OCI-LY7 (cell line): ENCODE results near the gene SV2C. TPM values are rescaled to one million over a fixed set of nuclear protein-coding genes. Genes with fewer than 3 reads are reported as not detected.

Experiments used
- BruUV-seq: library from RNA; stranded (reverse); fragments of 400-500 nt; replicated peaks from 2 replicates; lab custom pipeline; 2021; lab: Mats Ljungman, UMichigan
- CTCF ChIA-PET: fragments of 300-600 bp; sonication (Branson Sonifier 250); formaldehyde crosslinking; loops from one replicate; lab custom pipeline; 2022; ENCODE audit warnings: antibody characterized with exemption; ENCODE audit not compliant: unreplicated experiment; lab: Charles Lee
- POLR2A ChIA-PET: fragments of 300-600 bp; sonication (Branson Sonifier 250); formaldehyde crosslinking; loops from one replicate; lab custom pipeline; 2022; ENCODE audit warnings: antibody characterized with exemption; lab: Charles Lee
- DNase-seq: peaks from one replicate; pipeline ENCODE4 v3.0.0-alpha.2; 2015; ENCODE audit warnings: low spot score
- H2AFZ ChIP-seq: fragments of 200-600 bp; sonication (generic), shearing (Covaris generic); 2 replicates; pipeline ENCODE4 v1.6.1; 2014; ENCODE audit warnings: mild to moderate bottlenecking, antibody characterized with exemption, low read length, moderate library complexity
- H3K27ac ChIP-seq: fragments of 200-600 bp; sonication (generic); 2 replicates; pipeline ENCODE4 v1.5.1; 2014; ENCODE audit warnings: mixed run types, low read depth, mild to moderate bottlenecking, moderate library complexity, low read length, inconsistent platforms; ENCODE audit not compliant: poor library complexity, severe bottlenecking
- H3K36me3 ChIP-seq: fragments of 200-600 bp; sonication (generic); 2 replicates; pipeline ENCODE4 v1.6.1; 2014; ENCODE audit warnings: mild to moderate bottlenecking, antibody characterized with exemption, low read length, moderate library complexity, mixed read lengths; ENCODE audit not compliant: insufficient read depth
- H3K4me1 ChIP-seq: fragments of 200-600 bp; sonication (generic); 2 replicates; pipeline ENCODE4 v1.5.1; 2014; ENCODE audit warnings: mild to moderate bottlenecking, low read length; ENCODE audit not compliant: insufficient read depth, poor library complexity, severe bottlenecking
- H3K4me2 ChIP-seq: fragments of 200-600 bp; sonication (generic); 2 replicates; pipeline ENCODE4 v1.6.1; 2014; ENCODE audit warnings: mild to moderate bottlenecking, low read length
- H3K4me3 ChIP-seq: fragments of 200-600 bp; sonication (generic); 2 replicates; pipeline ENCODE4 v1.5.1; 2014; ENCODE audit warnings: mild to moderate bottlenecking, low read depth, low read length; ENCODE audit not compliant: poor library complexity, severe bottlenecking
- H3K79me2 ChIP-seq: fragments of 200-600 bp; sonication (generic); 2 replicates; pipeline ENCODE4 v1.6.1; 2016; ENCODE audit warnings: low read depth, mild to moderate bottlenecking, low read length, moderate library complexity, mixed read lengths; ENCODE audit not compliant: insufficient read depth
- H3K9me2 ChIP-seq: fragments of 200-600 bp; sonication (generic); 2 replicates; pipeline ENCODE4 v1.6.1; 2016; ENCODE audit warnings: mild to moderate bottlenecking, low read length, mixed read lengths; ENCODE audit not compliant: insufficient read depth
- H3K9me3 ChIP-seq: fragments of 200-600 bp; sonication (generic); 2 replicates; pipeline ENCODE4 v1.6.1; 2014; ENCODE audit warnings: mild to moderate bottlenecking, mixed run types, low read length, mixed read lengths
- H4K20me1 ChIP-seq: fragments of 200-600 bp; sonication (generic); 2 replicates; pipeline ENCODE4 v1.6.1; 2014; ENCODE audit warnings: mild to moderate bottlenecking, antibody characterized with exemption, low read length, moderate library complexity, mixed read lengths; ENCODE audit not compliant: insufficient read depth
- EZH2phosphoT487 ChIP-seq: fragments of 200-600 bp; sonication (generic); IDR thresholded peaks from 2 replicates; pipeline ENCODE4 v1.6.1; 2018; ENCODE audit warnings: low read depth, borderline replicate concordance, mild to moderate bottlenecking, mixed run types, antibody characterized with exemption, low read length, moderate library complexity, mixed read lengths
- intact Hi-C: fragments of 100-400 bp; cut with micrococcal nuclease; formaldehyde crosslinking; loops from one replicate; pipeline ENCODE4 v1.10.0; 2022; ENCODE audit not compliant: unreplicated experiment
- total RNA-seq, 2 experiments: library from RNA; depleted of rRNA in 1 of 2; stranded (reverse); fragments of >200 nt in 1 of 2; shearing (Covaris generic) in 1 of 2; gene quantifications; 2 replicates each; pipeline ENCODE4 v1.2.3, GENCODE V29; 2014 to 2022
- TF ChIP-seq, protein P1 (sequence below): fragments of 200-600 bp; sonication (generic); conservative IDR thresholded peaks from 2 replicates; pipeline ENCODE4 v1.5.1; 2014; ENCODE audit warnings: mild to moderate bottlenecking, antibody characterized with exemption, low read length, moderate library complexity, mixed read lengths

SV2C gene
- total RNA-seq, 2 experiments from 2014 or later = not detected

DNA sequence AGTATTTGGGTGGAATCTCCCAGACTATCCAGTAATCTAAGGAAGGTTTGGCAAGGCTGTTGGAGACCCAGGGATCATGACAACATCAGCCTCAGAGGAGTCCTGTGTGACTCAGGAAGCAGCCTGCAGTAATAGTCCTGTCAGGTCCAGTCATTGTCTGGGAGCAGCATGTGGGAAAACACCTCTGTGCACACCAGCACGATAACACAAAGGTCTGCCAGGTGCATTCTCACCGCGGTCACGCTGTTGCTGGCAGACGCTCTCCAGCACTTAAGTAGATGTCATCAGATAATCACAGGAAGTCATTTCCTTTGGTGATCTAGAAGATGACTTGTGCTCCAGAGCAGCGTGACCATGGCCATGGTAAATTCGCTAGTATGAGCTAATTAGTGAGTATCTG lies 220.7 kb downstream of the SV2C start:
- Histone ChIP-seq H3K4me2 (peak overlapping the region; percentile 44), H3K79me2 (no peaks in the 10 kb centered on the region), H3K36me3 (no peaks in the 10 kb centered on the region), H3K9me2 (no peaks in the 10 kb centered on the region), H3K9me3 (no peaks in the 10 kb centered on the region), H3K27ac (peak overlapping the region; percentile 8), H4K20me1 (no peaks in the 10 kb centered on the region), H3K4me3 (no peak overlapping the region), H3K4me1 (peaks cover 12% of the 10 kb centered on the region), H2AFZ (peak overlapping the region; percentile 3; the same call in 1 of the 2 replicates)
- ChIA-PET POLR2A (interaction anchor here (0.6 kb wide), 3 partner anchors 11 to 218 kb away, joined by 3 to 4 read pairs (median 3); no protein-coding TSS in a partner anchor), CTCF (no interaction called here)
- DNase-seq = peak; percentile 85
- TF ChIP-seq EZH2phosphoT487 = no peak
- TF ChIP-seq, protein P1, sequence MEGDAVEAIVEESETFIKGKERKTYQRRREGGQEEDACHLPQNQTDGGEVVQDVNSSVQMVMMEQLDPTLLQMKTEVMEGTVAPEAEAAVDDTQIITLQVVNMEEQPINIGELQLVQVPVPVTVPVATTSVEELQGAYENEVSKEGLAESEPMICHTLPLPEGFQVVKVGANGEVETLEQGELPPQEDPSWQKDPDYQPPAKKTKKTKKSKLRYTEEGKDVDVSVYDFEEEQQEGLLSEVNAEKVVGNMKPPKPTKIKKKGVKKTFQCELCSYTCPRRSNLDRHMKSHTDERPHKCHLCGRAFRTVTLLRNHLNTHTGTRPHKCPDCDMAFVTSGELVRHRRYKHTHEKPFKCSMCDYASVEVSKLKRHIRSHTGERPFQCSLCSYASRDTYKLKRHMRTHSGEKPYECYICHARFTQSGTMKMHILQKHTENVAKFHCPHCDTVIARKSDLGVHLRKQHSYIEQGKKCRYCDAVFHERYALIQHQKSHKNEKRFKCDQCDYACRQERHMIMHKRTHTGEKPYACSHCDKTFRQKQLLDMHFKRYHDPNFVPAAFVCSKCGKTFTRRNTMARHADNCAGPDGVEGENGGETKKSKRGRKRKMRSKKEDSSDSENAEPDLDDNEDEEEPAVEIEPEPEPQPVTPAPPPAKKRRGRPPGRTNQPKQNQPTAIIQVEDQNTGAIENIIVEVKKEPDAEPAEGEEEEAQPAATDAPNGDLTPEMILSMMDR = no peak
- intact Hi-C loops = no loop called here
- BruUV-seq = no TSS peak

DNA sequence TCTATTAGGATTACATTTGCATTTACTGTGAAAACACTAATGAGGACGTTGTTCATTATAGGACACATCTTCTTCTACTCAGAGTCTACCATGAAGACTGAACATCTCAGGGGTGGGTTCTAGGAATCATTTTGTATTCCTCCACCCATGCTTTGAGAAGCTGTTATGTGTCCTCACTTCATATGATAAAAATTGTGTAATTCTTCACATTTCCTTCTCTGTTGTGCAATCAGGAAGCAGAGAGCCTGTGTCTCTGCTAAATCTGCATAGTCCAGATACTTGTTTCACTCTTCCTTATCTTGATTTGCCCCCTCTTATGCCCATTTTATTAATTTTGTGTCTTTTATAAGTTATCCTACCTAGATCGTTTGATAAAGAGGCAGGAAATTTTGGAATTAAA lies 222.1 kb downstream of the SV2C start:
- no TSS peak for BruUV-seq
- no peak for DNase-seq
- Histone ChIP-seq H3K4me3 (no peak overlapping the region), H3K9me2 (no peaks in the 10 kb centered on the region), H3K4me1 (peaks cover 12% of the 10 kb centered on the region), H3K9me3 (no peaks in the 10 kb centered on the region), H3K27ac (no peak overlapping the region), H4K20me1 (no peaks in the 10 kb centered on the region), H3K79me2 (no peaks in the 10 kb centered on the region), H3K36me3 (no peaks in the 10 kb centered on the region), H3K4me2 (no peak overlapping the region), H2AFZ (no peak overlapping the region)
- intact Hi-C loops = no loop called here
- no peak for TF ChIP-seq EZH2phosphoT487
- TF ChIP-seq, protein P1 = no peak
- CTCF ChIA-PET = no interaction called here
- POLR2A ChIA-PET = no interaction called here

DNA sequence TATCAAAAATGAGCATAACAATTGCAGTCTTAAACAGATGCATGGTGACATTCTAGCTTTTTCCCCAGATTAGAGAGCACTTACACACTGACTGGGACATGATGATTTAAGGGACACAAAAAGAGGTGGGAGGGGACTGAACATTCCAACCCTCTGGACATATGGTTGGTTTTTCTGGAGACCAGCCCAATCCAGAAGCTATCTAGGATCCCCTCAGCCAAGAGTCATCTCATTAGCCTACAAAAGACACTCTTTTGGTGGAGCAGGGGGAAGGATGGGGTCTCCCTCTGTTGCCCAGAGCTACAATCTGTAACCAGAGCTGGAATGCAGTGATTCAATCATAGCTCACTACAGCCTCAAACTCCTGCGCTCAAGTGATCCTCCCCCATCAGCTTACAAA lies 222.6 kb downstream of the SV2C start:
- no peak overlapping the region for H2AFZ ChIP-seq
- no peak overlapping the region for H3K4me2 ChIP-seq
- no peaks in the 10 kb centered on the region for H3K9me2 ChIP-seq
- no peaks in the 10 kb centered on the region for H3K36me3 ChIP-seq
- H3K4me3 ChIP-seq = no peak overlapping the region
- no peak for TF ChIP-seq EZH2phosphoT487
- TF ChIP-seq, protein P1 = no peak
- no peak overlapping the region for H3K27ac ChIP-seq
- DNase-seq = no peak
- peaks cover 12% of the 10 kb centered on the region for H3K4me1 ChIP-seq
- H4K20me1 ChIP-seq = no peaks in the 10 kb centered on the region
- no peaks in the 10 kb centered on the region for H3K79me2 ChIP-seq
- intact Hi-C loops = no loop called here
- no TSS peak for BruUV-seq
- no peaks in the 10 kb centered on the region for H3K9me3 ChIP-seq
- ChIA-PET CTCF (no interaction called here), POLR2A (interaction anchor here (1.3 to 2.0 kb wide), 2 partner anchors 13 to 278 kb away, joined by 5 to 6 read pairs; no protein-coding TSS in a partner anchor)
